ENCODE measurements around the gene TSPAN9.

GRCh38 chr12:3288690-3289089 lies 211.5 kb downstream of the TSPAN9 start:
- no peak for TF ChIP-seq POLR2AphosphoS5 (IDR thresholded peaks at IDR 0.05)
- TF ChIP-seq CTCF (IDR thresholded peaks at IDR 0.05): no peak
- no peak for TF ChIP-seq POLR2A (IDR thresholded peaks at IDR 0.05)
